ENCODE data around the gene MIPOL1. TPM values are rescaled to one million over a fixed set of nuclear protein-coding genes. Genes with fewer than 3 reads are reported as not detected.

The MIPOL1 gene
- total and polyA plus RNA-seq, 2 of the 13 experiments (the other 11 are each of a cell fraction or from before 2014, with no cell fraction given) = 8.6 to 34.2 TPM

- TF ChIP-seq TGIF2 (CRISPR knock-in tag; IDR thresholded peaks at IDR 0.05) (no peak), PBX3 (CRISPR knock-in tag; IDR thresholded peaks at IDR 0.05; ENCODE audit: borderline replicate concordance) (no peak), ZFYVE20 (CRISPR knock-in tag; IDR thresholded peaks at IDR 0.05; ENCODE audit: borderline replicate concordance, low read depth) (no peak), ZNF598 (CRISPR knock-in tag; IDR thresholded peaks at IDR 0.05; ENCODE audit: borderline replicate concordance) (no peak), SPEN (CRISPR knock-in tag; IDR thresholded peaks at IDR 0.05; ENCODE audit: low read depth) (no peak), NFE2L2 (IDR thresholded peaks at IDR 0.05; ENCODE audit: low read length) (no peak), ZNF556 (CRISPR knock-in tag; IDR thresholded peaks at IDR 0.05; ENCODE audit: borderline replicate concordance) (no peak), ZNF646 (CRISPR knock-in tag; IDR thresholded peaks at IDR 0.05) (no peak), PRDM4 (CRISPR knock-in tag; IDR thresholded peaks at IDR 0.05; ENCODE audit: borderline replicate concordance) (no peak), NFYC (CRISPR knock-in tag; IDR thresholded peaks at IDR 0.05) (no peak), KMT2A (CRISPR knock-in tag; IDR thresholded peaks at IDR 0.05) (no peak), MTA3 (CRISPR knock-in tag; IDR thresholded peaks at IDR 0.05) (no peak), MEF2D (CRISPR knock-in tag; IDR thresholded peaks at IDR 0.05) (peak; percentile 99), ARNT (IDR thresholded peaks at IDR 0.05) (no peak), HCFC1 (IDR thresholded peaks at IDR 0.05; ENCODE audit: low read depth, low read length) (no peak), ZNF180 (CRISPR knock-in tag; IDR thresholded peaks at IDR 0.05; ENCODE audit: borderline replicate concordance, low read depth) (no peak), THRA (CRISPR knock-in tag; IDR thresholded peaks at IDR 0.05; ENCODE audit: borderline replicate concordance) (peak; percentile 24; the same call in 1 of the 2 replicates), KLF16 (CRISPR knock-in tag; IDR thresholded peaks at IDR 0.05) (peak in 1 of 2 experiments; percentile 77; a peak in 1 of 4 replicates), ZSCAN30 (CRISPR knock-in tag; IDR thresholded peaks at IDR 0.05) (no peak), ZNF670 (CRISPR knock-in tag; IDR thresholded peaks at IDR 0.05; ENCODE audit: borderline replicate concordance) (no peak)
Observed at GRCh38 chr14:37413504-37414003, 215.8 kb downstream of the MIPOL1 start (continued).
